GM18498 (cell line): Measurements from ENCODE around the gene ABHD17A.

Experiments
- ATAC-seq: cut with Tn5 transposase; IDR thresholded peaks from one replicate; pipeline ENCODE4 v1.9.1; 2021; ENCODE audit warnings: mild to moderate bottlenecking, moderate library complexity; ENCODE audit not compliant: unreplicated experiment

ABHD17A gene

DNA sequence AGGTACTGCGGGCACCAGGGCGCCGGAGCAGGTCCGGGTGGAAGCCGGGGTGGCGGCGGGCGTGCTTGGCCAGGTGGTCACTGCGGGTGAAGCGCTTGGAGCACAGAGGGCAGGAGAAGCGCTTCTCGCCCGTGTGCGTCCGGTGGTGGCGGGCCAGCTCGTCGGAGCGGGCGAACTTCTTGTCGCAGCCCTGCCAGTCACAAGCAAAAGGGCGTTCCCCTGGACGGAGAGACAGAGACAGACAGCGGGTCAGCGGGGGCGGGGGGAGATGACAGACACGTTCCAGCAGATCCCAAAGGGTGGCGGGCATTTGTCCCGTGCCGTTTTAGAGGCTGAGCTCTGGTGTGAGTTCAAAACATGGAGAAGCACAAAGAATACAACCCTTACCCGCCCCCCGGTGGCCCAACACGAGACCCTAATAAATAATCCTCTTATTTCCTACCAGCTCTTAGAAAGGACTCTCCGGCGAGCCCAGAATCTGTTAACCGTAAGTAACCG is 30.7 kb downstream of the ABHD17A start:
- ATAC-seq: no peak

DNA sequence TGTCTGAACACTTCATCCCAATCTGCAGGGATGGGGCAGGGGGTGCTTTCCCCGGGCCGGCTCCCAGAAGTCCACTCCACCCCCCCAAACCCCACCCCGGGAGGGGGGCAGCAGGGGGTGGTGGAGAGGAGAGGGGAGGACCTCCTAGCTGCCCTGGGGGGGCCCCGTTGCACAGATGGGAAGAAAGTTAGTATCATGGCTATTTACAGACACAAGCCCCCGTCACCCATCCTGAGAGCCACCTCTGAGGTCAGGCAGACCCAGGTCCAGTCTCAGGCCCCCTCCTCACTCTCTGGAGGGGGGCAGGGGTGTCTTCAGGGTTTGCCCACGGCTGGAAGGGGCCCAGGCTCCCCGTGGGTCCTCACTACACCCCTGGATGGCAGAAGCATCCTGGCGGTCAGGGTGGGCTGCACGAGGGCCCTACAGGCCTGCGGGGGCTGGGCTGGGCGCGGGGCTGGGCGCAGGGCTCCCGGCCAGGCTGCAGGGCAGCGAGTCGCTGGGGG is 31.2 kb downstream of the ABHD17A start:
- no peak for ATAC-seq

DNA sequence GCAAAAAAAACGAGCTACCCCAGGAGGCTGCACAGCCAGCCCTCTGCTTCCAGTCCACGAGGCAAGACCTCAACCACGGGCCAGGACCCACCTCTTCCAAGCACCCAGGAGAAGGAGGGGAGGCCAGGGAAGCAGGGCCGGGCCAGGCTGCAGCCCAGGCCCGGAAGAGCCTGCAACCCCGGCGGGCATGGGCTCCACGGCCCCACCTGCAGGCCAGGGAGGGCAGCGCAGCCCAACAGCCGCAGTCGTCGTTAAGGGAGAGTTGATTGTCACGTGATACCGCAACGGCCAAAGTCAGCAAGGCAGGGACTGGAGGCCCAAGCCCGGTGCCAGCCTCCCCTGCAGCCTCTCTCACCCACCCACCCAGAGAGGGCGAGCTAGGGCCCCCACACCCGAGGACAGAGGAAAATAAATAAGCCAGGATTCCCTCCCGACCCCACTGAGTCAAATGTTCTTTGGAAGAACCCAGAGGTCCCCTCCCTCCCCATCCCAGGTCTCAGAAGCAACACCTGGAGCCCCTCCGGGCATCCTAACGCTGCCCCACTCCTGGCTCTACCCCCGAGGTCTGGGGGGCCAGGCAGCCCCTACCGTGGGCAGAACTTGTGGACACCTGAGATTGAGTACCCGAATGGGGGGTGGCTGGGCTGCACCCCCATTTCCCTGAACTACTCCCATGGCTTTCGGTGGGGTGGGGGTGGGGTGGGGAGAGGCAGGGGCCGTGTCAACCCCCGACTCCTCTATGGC is 31.8 kb downstream of the ABHD17A start:
- peak; percentile 26 for ATAC-seq

DNA sequence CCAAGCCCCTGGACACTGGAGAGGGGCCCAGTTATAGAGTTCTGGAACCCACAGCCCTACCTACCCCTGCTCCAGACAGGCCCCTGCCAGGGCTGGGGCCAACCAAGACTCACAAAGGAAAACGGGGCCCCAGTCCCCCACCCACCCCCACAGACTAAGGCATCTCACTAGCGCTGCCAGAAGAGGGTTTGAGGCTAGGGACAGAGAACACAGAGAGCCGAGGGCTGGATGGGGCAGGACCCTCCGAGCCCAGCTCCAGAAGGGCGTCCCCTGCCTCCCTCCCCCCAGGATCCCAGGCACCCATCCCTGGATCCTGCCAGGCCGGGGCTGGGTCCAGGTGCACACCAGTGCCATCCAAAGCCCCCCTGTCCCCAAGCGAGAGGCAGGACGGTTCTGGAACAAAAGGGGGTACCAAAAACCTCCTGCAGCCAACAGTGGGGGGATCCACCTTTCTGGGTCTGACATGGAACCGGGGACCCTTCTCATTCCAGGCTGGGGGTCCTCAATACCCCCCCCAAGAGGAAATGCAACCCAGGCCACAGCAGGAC is 32.6 kb downstream of the ABHD17A start:
- no peak for ATAC-seq

DNA sequence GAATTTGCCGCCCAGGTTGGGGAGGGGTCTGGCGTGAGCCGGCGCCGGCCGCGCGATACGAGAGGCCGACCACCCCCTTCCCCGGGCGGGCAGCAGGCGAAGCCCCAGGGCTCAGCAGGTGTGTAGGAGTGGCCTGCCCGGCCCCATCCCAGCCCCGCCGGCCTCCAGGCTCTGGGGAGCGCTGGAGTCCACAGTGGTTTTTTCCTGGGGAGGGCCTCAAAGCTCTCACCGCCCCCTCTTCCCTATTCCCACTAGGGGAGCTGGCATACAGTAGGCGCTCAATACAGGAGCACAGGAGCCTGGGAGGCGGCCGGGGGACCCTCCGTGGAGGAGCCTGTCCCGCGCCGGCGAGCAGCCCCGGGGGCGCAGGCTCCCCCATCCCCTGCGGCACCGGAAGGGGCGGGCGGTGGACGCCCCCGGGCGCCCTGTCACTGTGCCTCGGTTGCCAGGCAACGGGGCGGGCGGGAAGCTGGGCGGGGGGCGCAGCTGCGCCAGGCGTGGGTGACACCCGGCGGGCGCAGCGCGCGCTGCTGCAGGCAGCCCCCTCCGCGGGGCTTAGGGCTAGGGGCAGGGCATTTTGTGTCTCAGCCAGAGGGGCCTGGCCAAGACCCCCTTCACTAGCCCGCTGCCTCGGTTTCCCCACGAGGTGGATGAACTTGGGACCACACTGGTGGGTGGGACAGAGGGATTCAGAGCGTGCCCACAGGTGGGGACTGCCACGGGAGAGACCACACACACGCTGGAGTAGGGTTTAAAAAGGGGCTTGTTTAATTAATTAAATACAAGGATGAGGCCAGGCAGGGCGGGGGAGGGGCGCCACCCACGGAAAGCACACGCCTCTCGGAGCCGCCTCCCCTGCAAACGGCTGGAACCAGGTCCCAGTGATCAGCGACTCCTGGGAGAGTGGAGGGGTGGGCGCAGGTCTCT is 33.4 kb downstream of the ABHD17A start:
- no peak for ATAC-seq

DNA sequence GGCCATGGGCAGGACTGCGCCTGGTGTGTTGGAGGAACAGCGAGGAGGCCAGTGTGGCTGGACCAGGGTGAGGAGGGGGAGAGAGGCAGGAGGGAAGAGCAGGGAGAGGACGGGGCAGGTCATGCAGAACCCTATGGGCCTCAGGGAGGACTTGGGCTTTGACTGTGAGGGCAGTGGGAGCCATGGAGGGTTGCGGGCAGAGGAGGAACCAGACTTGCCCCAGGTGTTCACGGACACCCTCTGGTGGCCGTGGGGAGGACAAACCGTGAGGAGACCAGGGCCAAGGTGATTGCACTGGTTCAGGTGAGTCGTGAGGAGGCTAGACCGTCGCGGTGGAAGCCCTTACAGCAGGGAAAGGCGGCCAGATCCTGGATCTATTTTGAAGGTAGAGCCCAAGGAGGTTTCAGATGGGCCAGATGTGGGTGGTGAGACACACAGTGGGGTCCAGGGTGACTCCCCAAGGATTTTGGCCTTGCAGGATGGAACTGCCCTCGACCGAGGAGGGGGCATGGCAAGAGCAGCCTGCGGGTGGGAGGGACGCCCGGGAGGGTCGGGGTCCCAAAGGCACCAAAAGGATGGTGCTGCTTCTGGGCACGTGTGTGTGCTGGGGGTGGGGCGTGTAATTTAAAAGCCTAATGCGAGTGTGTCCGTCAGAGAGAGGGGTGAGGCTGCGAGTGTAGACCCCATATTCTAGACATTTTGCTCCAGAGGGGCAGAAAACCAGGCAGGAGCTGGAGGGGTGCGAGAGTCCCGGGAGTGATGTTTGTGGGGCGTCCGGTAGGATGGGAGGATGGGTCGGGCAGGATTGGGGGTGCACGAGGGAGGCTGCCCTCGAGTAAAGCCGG is 34.3 kb downstream of the ABHD17A start:
- ATAC-seq: no peak

DNA sequence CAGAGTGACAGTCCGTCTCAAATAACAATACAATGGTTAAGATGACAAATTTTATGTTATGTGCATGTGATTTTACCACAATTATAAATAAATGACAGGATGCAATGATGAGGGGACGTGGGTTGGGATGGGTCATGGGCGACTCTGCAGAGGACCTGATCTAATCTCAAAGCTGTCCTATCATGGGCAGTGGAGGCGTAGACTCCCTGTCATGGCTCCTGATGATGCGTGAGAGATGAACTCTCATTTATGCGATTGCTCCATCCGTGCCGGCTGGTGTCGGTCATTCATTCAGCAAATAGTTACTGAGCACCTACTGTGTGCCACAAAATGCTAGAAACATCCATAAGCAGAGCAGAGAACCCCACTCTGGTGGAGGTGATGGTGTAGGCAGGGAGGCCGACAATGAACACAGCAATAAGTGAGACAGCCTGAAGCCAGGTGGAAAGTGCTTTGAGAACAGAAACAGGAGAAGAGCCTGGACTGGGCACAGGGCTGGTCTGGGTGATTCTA is 35.4 kb downstream of the ABHD17A start:
- ATAC-seq: no peak

DNA sequence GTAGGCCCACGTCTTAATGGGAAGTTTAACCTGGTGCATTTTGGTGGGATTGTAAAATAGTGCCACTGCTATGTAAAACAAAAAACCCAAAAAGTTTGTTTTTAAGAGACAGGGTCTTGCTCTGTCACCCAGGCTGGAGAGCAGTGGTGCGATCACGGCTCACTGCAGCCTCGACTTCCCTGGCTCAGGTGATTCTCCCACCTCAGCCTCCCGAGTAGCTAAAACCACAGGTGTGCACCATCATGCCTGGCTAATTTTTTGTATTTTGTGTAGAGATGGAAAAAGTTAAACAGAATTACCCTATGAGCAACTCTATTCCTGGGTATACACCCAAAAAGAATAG is 36.2 kb downstream of the ABHD17A start:
- no peak for ATAC-seq

DNA sequence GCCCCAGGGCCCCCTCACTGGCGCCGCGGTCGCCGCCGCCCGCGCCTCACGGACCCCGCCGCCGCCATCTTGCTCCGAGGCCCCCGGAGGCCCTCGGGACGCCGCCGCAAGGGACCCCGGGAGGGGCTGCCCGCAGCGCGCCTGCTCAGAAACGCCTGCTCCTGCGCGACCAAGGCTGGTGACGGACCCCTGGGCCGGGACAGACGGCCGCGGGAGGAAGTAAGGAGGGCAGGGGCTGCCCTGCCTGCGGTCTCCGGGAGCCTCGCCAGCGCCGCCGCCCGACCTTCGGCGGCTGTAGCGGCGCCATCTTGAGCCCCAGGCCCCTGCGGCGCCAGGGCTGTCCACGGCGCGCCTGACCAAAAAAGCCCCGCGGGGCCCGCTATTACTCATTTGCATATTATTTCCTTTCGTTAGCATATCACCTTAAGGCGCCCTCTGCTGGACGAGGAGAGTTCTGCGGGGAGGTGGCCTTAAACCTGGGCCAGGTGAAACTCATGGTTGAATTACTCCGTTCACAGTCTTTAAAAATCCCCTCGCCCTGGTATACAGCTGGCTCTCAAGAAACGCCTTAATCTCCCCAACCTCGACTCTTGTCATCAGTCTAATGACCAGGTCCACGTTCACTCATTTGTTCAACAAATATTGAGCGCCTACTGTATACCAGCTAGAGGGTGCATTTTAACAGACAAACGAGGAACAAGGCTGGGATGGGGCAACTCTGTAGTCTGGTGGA is 36.7 kb downstream of the ABHD17A start, which contains the start of gene REXO1:
Gene REXO1 (minus strand): TSS at position 85 of the 733 bp plus-strand sequence. CDS start 125 bp downstream, outside the sequence.
- ATAC-seq: peak; percentile 71

DNA sequence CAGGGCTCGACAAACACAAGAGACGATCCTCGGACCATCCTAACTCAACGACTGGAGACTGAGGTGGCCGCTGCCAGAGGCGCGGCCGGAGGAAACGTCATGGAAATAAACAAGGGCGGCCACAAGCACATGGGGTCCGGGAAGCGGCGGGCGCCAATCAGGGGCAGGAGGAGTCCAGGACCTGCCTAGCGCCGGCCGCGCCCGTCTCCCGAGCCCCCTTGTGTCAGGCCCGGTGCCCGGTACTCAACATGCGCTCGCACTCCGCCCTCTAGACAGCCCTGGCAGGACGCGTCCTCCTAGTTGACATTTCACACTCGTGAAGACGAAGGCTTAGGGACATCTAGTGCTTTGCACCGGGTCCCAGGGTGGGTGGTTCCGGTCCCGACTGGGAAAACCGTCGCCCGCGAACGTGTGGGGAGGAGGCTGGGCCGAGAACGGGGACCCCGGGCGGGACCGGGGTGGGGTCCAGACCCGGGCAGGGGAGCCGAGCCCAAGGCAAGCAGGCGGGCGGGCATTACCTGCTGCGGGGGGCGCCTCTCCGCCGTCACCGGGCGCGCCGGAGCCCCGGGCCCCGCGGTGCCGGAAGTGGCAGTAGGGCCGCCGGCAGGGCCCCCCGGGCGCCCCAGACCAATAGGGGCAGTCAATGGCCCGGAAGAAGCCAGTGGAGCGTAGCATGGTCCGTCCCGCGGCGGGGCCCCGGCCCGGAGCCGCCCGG is 37.5 kb downstream of the ABHD17A start:
- peak; percentile 19 for ATAC-seq

DNA sequence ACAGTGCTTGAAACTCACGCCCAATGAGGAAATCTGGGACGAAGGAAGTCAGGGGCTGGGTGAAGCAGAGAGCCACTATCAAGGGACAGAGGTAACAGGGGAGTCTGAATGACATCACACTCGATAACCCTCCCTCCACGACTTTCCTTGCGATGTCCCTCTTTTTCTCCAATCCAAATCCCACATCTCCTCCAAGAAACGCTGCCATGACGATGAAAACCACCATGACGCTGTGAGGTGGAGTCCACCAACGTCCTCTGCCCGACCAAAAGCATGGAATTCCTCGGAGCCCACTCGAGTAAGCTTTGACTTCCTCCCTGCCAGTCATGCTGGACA is 38.0 kb downstream of the ABHD17A start:
- no peak for ATAC-seq

DNA sequence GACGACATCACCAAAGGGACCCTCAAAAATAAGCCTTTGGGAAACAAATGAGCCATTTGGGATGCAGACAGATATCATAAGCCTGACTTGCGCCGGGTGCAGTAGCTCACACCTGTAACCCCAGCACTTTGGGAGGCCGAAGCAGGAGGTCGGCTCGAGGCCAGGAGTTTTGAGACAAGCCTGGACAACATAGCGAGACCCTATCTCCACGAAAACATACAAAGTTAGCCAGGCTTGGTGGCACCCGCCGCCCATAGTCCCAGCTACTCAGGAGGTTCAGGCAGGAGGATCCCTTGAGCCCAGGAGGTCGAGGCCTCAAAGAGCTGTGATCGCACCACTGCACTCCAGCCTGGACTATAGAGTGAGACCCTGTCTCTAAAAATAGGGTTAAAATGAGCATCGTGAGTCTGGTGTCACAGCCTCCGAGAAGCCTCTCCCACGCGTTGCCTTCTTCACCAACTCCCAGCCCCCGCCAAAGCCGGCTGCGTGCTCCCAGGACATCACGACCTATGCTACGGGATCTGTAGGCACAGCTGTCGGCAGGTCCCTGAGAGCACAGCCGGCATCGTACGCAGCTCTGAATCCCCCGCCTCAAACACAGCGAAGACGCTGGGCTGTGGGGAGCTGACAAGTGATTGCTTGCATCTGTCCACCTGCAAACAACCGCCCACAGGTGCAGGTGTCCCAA is 38.6 kb downstream of the ABHD17A start:
- ATAC-seq: no peak

DNA sequence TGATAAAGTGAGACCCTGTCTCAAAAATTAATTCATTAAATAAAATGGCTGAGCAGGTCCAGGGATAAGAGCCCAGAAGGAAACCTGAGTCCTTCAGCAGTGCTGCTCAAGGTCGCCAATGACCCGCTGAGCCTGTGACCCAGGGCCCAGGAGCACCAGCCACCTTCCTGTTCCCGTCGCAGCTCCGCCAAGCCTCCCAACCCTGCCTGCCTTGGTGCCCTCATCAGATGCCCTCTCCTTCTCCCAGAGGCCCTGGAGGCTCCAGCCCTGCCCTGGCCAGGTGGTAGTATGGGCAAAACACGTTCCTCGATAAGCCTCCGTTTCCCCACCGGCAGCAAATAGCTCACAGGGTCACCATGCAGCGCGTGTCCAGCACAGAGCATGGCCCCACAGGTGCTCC is 39.7 kb downstream of the ABHD17A start:
- ATAC-seq: no peak

DNA sequence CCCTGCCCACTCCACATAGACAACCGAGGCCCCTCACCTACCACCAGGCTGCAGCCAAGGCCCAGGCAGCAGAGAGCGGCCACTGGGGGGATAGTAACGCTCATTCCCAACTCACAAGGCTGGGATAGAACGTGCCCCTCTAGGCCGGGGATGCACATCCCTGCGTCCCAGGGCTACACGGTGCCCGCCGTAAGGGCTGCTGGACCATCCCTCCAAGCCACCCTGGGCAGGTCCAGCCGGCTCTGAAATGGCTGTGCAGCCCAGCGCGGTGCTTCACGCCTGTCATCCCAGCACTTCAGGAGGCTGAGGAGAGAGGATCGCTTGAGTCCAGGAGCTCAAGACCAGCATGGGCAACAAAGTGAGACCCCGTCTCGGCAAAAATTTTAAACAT is 40.2 kb downstream of the ABHD17A start:
- no peak for ATAC-seq

DNA sequence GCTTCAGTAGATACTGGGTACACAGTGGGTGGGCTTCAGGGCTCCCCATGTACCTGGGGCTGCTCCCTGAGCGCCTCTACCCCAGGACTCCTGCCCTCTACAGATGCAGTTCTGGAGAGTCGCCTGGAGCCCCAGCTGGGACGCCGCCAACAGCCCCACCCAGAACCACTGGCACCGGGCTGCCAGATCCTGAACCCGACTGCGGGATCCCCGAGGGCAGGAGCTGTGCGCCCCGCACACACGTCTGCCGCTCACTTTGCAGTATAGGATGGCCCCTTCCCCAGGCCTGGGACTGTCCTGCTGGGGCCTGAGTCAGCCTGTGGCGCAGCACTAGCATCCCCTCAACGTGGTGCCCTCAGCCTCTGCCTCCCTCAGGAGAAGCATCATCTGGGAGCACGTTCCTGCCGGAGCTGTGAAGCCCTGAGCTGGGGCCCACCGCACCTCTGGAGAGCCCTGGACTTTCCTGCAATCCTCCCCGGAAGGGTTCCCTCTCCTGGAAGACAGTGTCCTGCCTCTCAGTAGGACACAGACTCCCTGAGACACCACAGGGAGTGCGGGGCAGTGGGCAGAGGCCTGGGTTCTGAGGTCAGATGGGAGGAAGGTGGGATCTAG is 40.7 kb downstream of the ABHD17A start:
- no peak for ATAC-seq

DNA sequence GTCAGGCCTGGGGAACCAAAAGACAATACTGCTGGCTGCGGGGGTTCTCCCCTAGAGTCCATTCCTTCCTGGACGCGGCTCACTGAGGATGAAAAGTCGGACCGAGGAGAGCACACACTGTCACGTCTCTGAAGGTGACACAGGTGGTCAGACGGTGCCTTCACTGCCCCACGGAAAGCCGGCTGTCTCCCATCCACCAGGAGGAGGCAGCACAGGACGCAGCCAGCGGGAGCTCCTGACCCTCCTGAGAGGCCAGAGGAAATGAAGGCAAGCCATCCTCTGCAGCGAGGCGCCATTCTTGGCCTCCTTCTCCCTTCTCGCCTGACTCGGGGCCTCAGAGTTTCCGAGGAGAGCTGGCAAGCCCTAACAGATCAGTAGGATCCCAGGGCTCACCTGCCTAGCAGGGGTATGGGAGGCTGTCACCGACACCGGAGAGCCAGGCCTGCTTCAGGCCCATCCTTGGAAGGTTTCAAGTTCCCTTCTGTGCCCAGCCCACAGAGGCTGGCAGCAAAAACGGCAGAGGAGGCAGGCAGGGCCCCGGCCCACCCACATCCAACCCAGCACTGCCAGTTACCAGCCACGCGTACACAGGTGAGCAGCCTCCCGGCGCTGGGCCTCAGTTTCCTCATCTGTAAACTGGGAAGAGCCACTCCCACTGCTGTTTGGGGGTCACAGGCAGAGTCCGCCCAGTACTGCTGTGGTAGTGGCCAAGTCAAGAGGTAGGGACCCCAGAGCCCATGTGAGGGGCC is 41.5 kb downstream of the ABHD17A start:
- ATAC-seq: no peak

DNA sequence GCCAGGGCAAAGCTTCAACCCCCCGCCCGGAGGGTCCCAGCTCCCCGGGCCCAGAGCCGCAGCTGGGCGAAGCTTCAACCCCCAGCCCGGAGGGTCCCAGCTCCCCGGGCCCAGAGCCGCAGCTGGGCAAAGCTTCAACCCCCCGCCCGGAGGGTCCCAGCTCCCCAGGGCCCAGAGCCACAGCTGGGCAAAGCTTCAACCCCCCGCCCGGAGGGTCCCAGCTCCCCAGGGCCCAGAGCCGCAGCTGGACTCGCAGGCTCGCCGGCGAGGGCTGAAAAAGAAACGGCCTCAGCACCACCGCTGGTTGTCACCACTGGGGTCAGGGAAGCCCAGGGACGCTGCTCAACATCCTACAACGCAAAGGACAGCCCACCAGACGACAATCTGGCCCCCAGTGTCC is 42.2 kb downstream of the ABHD17A start:
- ATAC-seq: no peak
